ENCODE data around the gene SLC5A5.
A peak's percentile ranks its signal among the peaks of the same experiment; 100 is the strongest.

SLC5A5 gene

GRCh38 chr19:17863520-17864182, 8.1 kb upstream of the SLC5A5 start:
- peaks cover 0 to 60% of the 10 kb centered on the region in 2 experiments; a peak in 2 of 3 replicates for H3K36me3 ChIP-seq (ENCODE audit: control insufficient read depth in 2 of 2, insufficient read depth in 1 of 2, low read length in 2 of 2)
- peak; percentile 80 for TF ChIP-seq GLIS1 (tag by site-specific recombination; IDR thresholded peaks at IDR 0.05)
- no peak for TF ChIP-seq BCL6B (tag by site-specific recombination; IDR thresholded peaks at IDR 0.05)
- peak; percentile 54 for TF ChIP-seq IKZF3 (tag by site-specific recombination; IDR thresholded peaks at IDR 0.05)
- TF ChIP-seq KLF8 (tag by site-specific recombination; IDR thresholded peaks at IDR 0.05) = peak; percentile 18; the same call in 1 of the 2 replicates
- TF ChIP-seq PATZ1 (tag by site-specific recombination; IDR thresholded peaks at IDR 0.05) = 0 out of 2 replicates have a peak, but pooled peaks have one; percentile 13
- peak; percentile 85 for TF ChIP-seq ZIC2 (tag by site-specific recombination; IDR thresholded peaks at IDR 0.05)
- TF ChIP-seq ZNF501 (tag by site-specific recombination; IDR thresholded peaks at IDR 0.05) = no peak
- TF ChIP-seq KLF1 (tag by site-specific recombination; IDR thresholded peaks at IDR 0.05) = no peak
- no peak for TF ChIP-seq ZNF664 (tag by site-specific recombination; IDR thresholded peaks at IDR 0.05)
- TF ChIP-seq ZNF350 (tag by site-specific recombination; IDR thresholded peaks at IDR 0.05) = no peak
- 0 out of 2 replicates have a peak, but pooled peaks have one; percentile 37 for TF ChIP-seq WT1 (tag by site-specific recombination; IDR thresholded peaks at IDR 0.05)
- POLR2A ChIA-PET = interaction anchor here (0.6 to 1.6 kb wide), 2 partner anchors 69 to 460 kb away, joined by 3 to 5 read pairs; partner anchors contain the start of gene CCDC124
- H3K4me1 ChIP-seq (ENCODE audit: control insufficient read depth, insufficient read depth, low read length) = 0 out of 2 replicates have a peak, but pooled peaks cover 3% of the 10 kb centered on the region
- CTCF ChIA-PET = interaction anchor here (0.6 to 1.5 kb wide), 4 partner anchors 8 to 529 kb away, joined by 3 to 9 read pairs (median 4); partner anchors contain the start of genes ANO8 and CCDC124
- H3K9me3 ChIP-seq (ENCODE audit: control insufficient read depth, insufficient read depth, low read depth, low read length) = no peaks in the 10 kb centered on the region
- H3K27ac ChIP-seq (ENCODE audit: extremely low read depth, low read depth, low read length) = no peak overlapping the region
- H3K4me3 ChIP-seq (ENCODE audit: low read depth, low read length) = no peak overlapping the region

GRCh38 chr19:17865364-17866311, 6.1 kb upstream of the SLC5A5 start:
- Histone ChIP-seq H3K9me3 (ENCODE audit: control insufficient read depth, insufficient read depth, low read depth, low read length) (no peaks in the 10 kb centered on the region), H3K27ac (ENCODE audit: extremely low read depth, low read depth, low read length) (no peak overlapping the region), H3K4me3 (ENCODE audit: low read depth, low read length) (no peak overlapping the region), H3K4me1 (ENCODE audit: control insufficient read depth, insufficient read depth, low read length) (no peaks in the 10 kb centered on the region), H3K36me3 (ENCODE audit: control insufficient read depth in 2 of 2, insufficient read depth in 1 of 2, low read length in 2 of 2) (peaks cover 0 to 55% of the 10 kb centered on the region in 2 experiments; a peak in 2 of 3 replicates)
- ChIA-PET POLR2A (interaction anchor here (0.7 to 2.9 kb wide), 4 partner anchors 35 to 159 kb away, joined by 3 to 17 read pairs (median 4); partner anchors contain the start of gene CCDC124), CTCF (interaction anchor here (1.5 kb wide), 1 partner anchor 10 kb away, joined by 9 read pairs; no protein-coding TSS in a partner anchor)
- TF ChIP-seq ZNF658 (tag by site-specific recombination; IDR thresholded peaks at IDR 0.05) = no peak
- TF ChIP-seq ZNF600 (tag by site-specific recombination; IDR thresholded peaks at IDR 0.05) = peak; percentile 94
- TF ChIP-seq ZNF660 (tag by site-specific recombination; IDR thresholded peaks at IDR 0.05) = 0 out of 2 replicates have a peak, but pooled peaks have one; percentile 47
- TF ChIP-seq REPIN1 (tag by site-specific recombination; IDR thresholded peaks at IDR 0.05; ENCODE audit: low read depth) = no peak
- no peak for TF ChIP-seq ZNF549 (tag by site-specific recombination; IDR thresholded peaks at IDR 0.05)
- TF ChIP-seq ZSCAN30 (tag by site-specific recombination; IDR thresholded peaks at IDR 0.05) = 0 out of 2 replicates have a peak, but pooled peaks have one; percentile 35
- no peak for TF ChIP-seq REST (tag by site-specific recombination; IDR thresholded peaks at IDR 0.05)
- TF ChIP-seq OVOL3 (tag by site-specific recombination; IDR thresholded peaks at IDR 0.05) = no peak
- no peak for TF ChIP-seq KLF10 (tag by site-specific recombination; IDR thresholded peaks at IDR 0.05)
- TF ChIP-seq TSHZ1 (tag by site-specific recombination; IDR thresholded peaks at IDR 0.05; ENCODE audit: borderline replicate concordance) = no peak
- 0 out of 2 replicates have a peak, but pooled peaks have one; percentile 18 for TF ChIP-seq SP3 (tag by site-specific recombination; IDR thresholded peaks at IDR 0.05)
